Gastrocnemius medialis (tissue), 4 donors: Measurements from ENCODE around the gene TGM5.

Experiments
- CTCF ChIP-seq, 5 experiments: fragments of 450-650 bp in 3 of 5; fragments of 200-600 bp in 2 of 5; sonication (generic) in 2 of 5; IDR thresholded peaks in 4 of 5; conservative IDR thresholded peaks in 1 of 5; 1 replicate in 4 of 5; 2 replicates in 1 of 5; pipeline ENCODE4 v1.5.1; 2016 to 2019; ENCODE audit warnings: antibody characterized with exemption in 5 of 5, mild to moderate bottlenecking in 3 of 5, moderate library complexity in 3 of 5
- POLR2A ChIP-seq, 2 donors: fragments of 450-650 bp; IDR thresholded peaks; one replicate each; pipeline ENCODE4 v1.6.1; 2017; ENCODE audit warnings: antibody characterized with exemption in 2 of 2, mild to moderate bottlenecking in 2 of 2, moderate library complexity in 2 of 2

GRCh38 chr15:43229977-43230376, 36.8 kb downstream of the TGM5 start:
- no peak for TF ChIP-seq POLR2A (IDR thresholded peaks at IDR 0.05)
- no peak for TF ChIP-seq CTCF (IDR thresholded peaks at IDR 0.05 in 4 of 5, conservative IDR thresholded peaks at IDR 0.05 in 1 of 5)
